ENCODE data around the gene PRR19.

PRR19 gene

DNA sequence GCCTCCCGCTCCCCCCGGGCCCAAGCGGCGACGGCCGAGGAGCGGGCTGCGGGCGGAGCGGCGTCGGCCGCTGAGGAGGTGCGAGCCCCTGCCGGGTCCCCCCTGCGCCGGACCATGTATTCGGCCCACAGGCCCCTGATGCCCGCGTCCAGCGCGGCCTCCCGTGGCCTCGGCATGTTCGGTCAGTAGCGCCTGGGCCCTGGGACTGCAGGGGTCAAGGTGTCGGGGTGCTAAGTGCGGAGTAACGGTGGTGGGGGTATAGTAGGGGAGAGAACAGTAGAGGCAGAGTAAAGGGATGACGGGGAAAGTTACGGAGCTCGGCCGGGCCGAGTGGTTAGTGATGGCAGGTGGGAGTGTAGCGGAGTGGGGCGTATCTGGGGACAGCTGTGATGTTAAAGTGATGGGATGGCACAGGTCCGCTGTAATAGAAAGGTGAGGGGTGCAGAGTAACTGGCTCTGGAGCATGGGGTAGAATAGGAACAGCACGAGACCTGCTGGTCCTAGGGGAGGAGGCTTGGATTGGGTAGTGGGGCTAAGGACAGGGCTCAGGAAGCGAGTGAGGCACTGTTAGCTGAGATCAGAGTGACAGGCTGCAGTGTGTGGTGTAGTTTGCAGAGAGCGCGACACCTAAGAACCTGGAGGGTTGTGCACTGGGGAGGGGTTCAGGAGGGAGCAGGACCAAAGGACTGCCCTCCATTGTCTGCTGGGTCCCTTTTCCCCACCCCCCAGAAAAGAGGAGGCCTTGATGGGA is 17.2 kb upstream of the PRR19 start:
- no peak for DNase-seq

DNA sequence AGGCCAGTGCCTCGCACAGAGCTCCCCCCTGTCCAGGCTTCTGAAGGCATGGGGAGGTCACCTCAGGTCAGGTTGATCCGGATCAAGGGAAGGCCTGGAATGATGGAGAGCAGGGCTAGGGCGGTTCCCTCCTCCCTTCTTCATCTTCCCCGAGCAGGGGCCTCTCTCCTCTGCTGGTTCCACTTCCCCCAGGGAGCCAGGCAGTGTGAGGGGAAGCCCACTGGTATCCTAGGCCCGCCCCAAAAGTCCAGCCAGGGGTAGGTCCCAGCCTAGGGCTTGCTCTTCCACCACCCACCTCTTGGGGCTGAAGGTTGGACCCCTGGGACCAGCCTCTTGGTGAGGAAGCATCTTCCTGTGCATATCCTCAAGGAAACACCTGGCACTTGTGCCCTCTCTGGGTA is 16.4 kb upstream of the PRR19 start:
- DNase-seq: peak in 1 of 2 donors; percentile 4

- DNase-seq: no peak
These were observed 16.0 kb upstream of the PRR19 start for GRCh38 chr19:42285988-42286348.

- DNase-seq: peak in 1 of 2 donors; percentile 49
These were observed 15.4 kb upstream of the PRR19 start for GRCh38 chr19:42286349-42287016.

DNA sequence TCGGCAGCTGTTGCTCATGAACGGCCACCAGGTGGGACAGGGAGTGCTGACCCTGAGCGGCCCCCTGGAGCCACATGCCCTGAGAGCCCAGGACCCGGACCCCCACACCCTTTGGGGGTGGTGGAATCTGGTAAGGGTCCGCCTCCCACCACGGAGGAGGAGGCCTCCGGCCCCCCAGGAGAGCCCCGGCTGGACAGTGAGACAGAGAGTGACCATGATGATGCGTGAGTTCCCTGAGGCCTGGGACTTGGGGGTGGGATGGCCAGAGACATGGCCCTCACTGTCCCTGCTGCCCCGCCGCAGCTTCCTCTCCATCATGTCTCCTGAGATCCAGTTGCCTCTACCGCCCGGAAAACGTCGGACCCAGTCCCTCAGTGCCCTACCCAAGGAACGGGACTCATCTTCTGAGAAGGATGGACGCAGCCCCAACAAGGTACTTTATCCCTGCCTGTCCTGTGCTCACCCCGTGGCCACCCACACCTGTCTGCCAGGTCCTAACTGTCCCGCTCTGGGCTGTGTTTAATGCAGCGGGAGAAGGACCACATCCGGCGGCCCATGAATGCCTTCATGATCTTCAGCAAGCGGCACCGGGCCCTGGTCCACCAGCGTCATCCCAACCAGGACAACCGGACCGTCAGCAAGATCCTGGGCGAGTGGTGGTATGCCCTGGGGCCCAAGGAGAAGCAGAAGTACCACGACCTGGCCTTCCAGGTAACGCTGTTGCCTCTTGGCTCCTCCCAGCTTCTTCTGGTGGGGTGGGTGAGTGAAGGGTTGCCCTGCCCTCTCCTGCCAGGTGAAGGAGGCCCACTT is 14.7 kb upstream of the PRR19 start:
- no peak for DNase-seq

DNA sequence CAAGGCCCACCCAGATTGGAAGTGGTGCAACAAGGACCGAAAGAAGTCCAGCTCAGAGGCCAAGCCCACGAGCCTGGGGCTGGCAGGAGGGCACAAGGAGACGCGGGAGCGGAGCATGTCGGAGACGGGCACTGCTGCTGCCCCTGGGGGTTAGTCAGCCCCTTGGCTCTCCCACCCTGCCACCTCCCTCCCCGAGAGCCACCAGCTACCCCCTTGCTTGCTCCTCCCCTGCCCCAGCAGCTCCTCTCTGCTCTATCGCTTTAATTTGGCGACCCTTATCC is 14.2 kb upstream of the PRR19 start:
- DNase-seq: no peak

DNA sequence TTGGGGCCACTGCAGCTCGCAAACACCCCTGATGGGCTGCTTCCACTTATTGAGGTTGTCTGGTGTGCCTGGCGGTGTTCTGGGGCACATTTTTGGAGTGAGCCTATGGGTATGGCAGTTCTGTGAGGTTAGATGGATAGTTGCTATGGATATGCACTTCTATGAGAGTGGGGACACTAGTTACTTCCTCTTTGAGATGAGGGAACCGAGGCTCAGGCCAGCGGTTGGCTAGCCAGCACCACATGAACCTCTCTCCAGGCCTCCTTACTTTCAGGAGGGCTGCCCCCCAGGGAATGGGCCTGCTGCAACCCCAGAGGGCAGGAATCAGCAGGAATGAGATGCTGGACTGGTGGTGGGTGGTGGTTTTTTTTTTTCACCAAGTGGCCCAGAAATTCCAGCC is 13.5 kb upstream of the PRR19 start:
- peak; percentile 35 to 39 for DNase-seq

DNA sequence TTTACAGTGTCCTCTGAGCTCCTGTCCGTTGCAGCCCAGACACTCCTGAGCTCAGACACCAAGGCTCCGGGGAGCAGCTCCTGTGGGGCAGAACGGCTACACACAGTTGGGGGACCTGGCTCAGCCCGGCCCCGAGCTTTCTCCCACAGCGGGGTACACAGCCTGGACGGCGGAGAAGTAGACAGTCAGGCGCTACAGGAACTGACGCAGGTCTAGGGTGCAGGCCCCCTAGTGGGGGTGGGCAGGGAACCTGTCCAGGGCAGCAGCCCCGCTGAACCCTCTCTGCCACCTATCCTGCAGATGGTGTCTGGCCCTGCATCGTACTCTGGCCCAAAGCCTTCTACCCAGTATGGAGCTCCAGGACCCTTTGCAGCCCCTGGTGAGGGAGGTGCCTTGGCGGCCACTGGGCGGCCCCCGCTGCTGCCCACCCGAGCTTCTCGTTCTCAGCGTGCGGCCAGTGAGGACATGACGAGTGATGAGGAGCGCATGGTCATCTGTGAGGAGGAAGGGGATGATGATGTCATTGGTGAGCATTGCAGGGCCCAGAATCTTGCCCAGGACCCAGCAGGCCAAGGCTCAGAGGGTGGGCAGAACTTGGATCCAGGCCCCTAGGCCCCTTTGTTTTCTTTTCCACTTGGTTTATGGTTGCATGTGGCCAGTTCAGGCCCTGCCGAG is 12.9 kb upstream of the PRR19 start:
- no peak for DNase-seq

- DNase-seq: no peak
These were observed 12.3 kb upstream of the PRR19 start for GRCh38 chr19:42289556-42290041.

DNA sequence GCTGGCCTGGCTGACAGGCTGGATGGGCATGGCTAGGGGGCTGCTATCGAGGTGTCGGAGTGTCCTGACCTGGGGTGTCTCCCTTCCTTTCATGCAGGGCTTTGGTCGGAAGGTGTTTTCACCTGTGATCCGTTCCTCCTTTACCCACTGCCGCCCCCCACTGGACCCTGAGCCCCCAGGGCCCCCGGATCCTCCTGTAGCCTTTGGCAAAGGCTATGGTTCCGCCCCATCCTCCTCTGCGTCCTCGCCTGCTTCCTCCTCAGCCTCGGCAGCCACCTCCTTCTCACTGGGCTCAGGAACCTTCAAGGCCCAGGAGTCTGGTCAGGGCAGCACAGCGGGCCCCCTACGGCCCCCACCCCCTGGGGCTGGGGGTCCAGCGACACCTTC is 11.8 kb upstream of the PRR19 start:
- DNase-seq: no peak

DNA sequence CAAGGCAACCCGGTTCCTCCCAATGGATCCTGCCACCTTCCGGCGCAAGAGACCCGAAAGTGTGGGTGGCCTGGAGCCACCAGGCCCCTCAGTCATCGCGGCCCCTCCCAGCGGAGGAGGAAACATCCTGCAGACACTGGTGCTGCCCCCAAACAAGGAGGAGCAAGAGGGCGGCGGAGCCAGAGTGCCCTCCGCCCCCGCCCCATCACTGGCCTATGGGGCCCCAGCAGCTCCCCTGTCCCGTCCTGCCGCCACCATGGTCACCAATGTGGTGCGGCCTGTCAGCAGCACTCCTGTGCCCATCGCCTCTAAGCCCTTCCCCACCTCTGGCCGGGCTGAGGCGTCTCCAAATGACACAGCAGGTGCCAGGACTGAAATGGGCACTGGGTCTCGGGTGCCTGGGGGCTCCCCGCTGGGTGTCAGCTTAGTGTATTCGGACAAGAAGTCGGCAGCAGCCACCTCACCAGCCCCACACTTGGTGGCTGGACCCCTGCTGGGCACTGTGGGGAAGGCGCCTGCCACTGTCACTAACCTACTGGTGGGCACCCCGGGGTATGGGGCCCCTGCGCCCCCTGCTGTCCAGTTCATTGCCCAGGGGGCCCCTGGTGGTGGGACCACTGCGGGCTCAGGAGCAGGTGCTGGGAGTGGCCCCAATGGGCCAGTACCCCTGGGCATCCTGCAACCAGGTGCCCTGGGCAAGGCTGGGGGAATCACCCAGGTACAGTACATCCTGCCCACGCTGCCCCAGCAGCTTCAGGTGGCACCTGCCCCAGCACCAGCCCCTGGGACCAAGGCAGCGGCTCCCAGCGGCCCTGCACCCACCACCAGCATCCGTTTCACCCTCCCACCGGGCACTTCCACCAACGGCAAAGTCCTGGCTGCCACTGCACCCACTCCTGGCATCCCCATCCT is 11.2 kb upstream of the PRR19 start:
- no peak for DNase-seq

- no peak for DNase-seq
These were observed 10.5 kb upstream of the PRR19 start for GRCh38 chr19:42291435-42291810.

- DNase-seq: no peak
These were observed 9.6 kb upstream of the PRR19 start for GRCh38 chr19:42292042-42292960.

DNA sequence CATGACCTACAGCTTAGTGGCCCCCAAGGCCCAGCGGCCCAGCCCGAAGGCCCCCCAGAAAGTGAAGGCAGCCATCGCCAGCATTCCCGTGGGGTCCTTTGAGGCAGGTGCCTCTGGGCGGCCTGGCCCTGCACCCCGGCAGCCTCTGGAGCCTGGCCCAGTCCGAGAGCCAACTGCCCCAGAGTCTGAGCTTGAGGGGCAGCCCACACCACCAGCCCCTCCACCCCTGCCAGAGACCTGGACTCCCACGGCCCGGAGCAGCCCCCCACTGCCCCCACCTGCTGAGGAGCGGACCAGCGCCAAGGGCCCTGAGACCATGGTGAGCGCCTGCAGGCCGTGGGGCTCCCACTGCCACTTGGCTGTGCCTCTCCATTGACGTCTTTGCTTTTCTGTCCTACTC is 9.0 kb upstream of the PRR19 start:
- DNase-seq: no peak

GRCh38 chr19:42293540-42293939 is 8.4 kb upstream of the PRR19 start:
- DNase-seq: no peak

DNA sequence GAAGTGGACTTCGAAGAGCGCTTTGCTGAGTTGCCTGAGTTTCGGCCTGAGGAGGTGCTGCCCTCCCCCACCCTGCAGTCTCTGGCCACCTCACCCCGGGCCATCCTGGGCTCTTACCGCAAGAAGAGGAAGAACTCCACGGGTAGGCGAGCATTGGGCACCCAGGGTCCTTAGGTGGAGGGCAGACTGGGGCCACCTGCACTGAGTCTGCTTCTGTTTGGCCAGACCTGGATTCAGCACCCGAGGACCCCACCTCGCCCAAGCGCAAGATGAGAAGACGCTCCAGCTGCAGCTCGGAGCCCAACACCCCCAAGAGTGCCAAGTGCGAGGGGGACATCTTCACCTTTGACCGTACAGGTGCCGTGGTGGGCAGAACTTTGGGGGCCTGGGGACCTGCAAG is 8.0 kb upstream of the PRR19 start:
- DNase-seq: no peak

- no peak for DNase-seq
These were observed 7.3 kb upstream of the PRR19 start for GRCh38 chr19:42294471-42295137.

DNA sequence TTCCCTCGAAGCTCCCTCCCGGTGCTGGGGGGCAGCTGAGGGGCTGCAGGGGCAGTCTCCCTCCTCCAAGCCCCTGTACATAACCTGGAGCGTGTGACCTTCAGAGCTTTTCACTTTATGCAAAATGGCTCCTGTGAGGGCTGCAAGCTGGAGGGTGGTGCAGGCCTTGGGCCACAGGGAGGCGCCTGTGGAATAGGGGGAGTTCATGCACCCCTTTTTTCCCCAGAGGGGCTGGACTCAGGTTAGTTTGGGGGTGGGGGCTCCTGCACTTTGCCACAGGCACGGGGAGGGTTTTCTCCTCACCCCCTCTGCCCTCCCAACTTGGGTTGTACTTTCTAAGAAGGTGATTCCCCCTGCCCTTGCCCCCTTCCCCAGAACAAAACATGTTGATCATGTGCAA is 6.6 kb upstream of the PRR19 start:
- no peak for DNase-seq

GRCh38 chr19:42295831-42296525 is 6.0 kb upstream of the PRR19 start:
- peak; percentile 64 to 69 for DNase-seq

DNA sequence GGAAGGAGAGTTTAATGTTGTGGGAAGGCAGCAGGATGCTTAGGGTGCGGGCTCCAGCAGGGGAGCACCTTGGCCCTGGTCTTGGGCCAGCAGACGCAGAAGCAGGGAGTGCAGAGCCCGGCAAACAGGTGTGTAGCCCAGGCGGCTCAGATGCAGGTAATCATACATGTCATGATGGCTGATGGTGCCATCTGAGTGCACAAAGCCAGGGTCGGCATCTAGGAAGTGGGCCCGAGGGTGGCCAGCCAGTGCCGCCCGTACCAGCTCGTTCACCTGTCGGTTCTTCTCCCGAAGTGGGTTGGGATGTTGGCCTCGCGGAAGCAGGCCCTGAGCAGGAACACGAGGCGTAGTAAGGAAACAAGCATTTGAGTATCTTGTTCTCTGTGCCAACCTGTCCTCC is 4.9 kb upstream of the PRR19 start:
- no peak for DNase-seq
